ENCODE results near the gene DGKI. TPM values are rescaled to one million over a fixed set of nuclear protein-coding genes. Genes with fewer than 3 reads are reported as not detected.

DGKI gene
- total and polyA plus RNA-seq, 2 of the 13 experiments (the other 11 are each of a cell fraction or from before 2014, with no cell fraction given): 0.09 to 0.17 TPM

GRCh38 chr7:137507096-137507495 lies 339.7 kb downstream of the DGKI start:
- in situ Hi-C loops (cut with HindIII; ENCODE audit: extremely low pct_ligation_motif_present, low pct_unique_long_range_greater_than_20kb): no loop called here

More at GRCh38 chr7:137507096-137507495, 339.7 kb downstream of the DGKI start:
- intact Hi-C loops (cut with micrococcal nuclease; ENCODE audit: unreplicated experiment): no loop called here
- H3K4me1 ChIP-seq (ENCODE audit: insufficient read depth, low read length): no peaks in the 10 kb centered on the region
- POLR2A ChIA-PET: no interaction called here
- WGBS (ENCODE audit: low lambda C conversion rate): 0% methylated on average over 2 of the region's 2 CpGs
- no peaks in the 10 kb centered on the region for H3K79me2 ChIP-seq (ENCODE audit: insufficient read depth, low read length)
- FAIRE-seq (no peak), ATAC-seq (no peak), DNase-seq (ENCODE audit: low spot score) (no peak)
- no peaks in the 10 kb centered on the region for H4K20me1 ChIP-seq (ENCODE audit: insufficient read depth, low read length)
- CTCF ChIA-PET (ENCODE audit: low intra/inter-chr PET ratio, low total read pairs): no interaction called here
- TF ChIP-seq GABPA (IDR thresholded peaks at IDR 0.05; ENCODE audit: low read depth, low read length) (no peak), GABPA (CRISPR knock-in tag; IDR thresholded peaks at IDR 0.05; ENCODE audit: low read depth) (no peak), PAX8 (CRISPR knock-in tag; IDR thresholded peaks at IDR 0.05; ENCODE audit: borderline replicate concordance) (no peak), ZNF484 (CRISPR knock-in tag; IDR thresholded peaks at IDR 0.05; ENCODE audit: borderline replicate concordance, low read depth) (no peak), SRSF9 (IDR thresholded peaks at IDR 0.05; ENCODE audit: borderline replicate concordance, insufficient read depth, low read depth, low read length, poor library complexity, severe bottlenecking) (no peak)
- TF ChIP-seq, protein P1, sequence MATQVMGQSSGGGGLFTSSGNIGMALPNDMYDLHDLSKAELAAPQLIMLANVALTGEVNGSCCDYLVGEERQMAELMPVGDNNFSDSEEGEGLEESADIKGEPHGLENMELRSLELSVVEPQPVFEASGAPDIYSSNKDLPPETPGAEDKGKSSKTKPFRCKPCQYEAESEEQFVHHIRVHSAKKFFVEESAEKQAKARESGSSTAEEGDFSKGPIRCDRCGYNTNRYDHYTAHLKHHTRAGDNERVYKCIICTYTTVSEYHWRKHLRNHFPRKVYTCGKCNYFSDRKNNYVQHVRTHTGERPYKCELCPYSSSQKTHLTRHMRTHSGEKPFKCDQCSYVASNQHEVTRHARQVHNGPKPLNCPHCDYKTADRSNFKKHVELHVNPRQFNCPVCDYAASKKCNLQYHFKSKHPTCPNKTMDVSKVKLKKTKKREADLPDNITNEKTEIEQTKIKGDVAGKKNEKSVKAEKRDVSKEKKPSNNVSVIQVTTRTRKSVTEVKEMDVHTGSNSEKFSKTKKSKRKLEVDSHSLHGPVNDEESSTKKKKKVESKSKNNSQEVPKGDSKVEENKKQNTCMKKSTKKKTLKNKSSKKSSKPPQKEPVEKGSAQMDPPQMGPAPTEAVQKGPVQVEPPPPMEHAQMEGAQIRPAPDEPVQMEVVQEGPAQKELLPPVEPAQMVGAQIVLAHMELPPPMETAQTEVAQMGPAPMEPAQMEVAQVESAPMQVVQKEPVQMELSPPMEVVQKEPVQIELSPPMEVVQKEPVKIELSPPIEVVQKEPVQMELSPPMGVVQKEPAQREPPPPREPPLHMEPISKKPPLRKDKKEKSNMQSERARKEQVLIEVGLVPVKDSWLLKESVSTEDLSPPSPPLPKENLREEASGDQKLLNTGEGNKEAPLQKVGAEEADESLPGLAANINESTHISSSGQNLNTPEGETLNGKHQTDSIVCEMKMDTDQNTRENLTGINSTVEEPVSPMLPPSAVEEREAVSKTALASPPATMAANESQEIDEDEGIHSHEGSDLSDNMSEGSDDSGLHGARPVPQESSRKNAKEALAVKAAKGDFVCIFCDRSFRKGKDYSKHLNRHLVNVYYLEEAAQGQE (IDR thresholded peaks at IDR 0.05; ENCODE audit: borderline replicate concordance in 1 of 2, low read depth in 1 of 2, low read length in 2 of 2): no peak
- no peak overlapping the region for H3K9ac ChIP-seq (ENCODE audit: insufficient read depth, low read depth, low read length)
- no peak overlapping the region for H3K27ac ChIP-seq (ENCODE audit: extremely low read length, insufficient read depth, low read length)
- no peaks in the 10 kb centered on the region for H3K36me3 ChIP-seq (replicated peaks in 1 of 2; ENCODE audit: control insufficient read depth in 1 of 2, insufficient read depth in 2 of 2, low read length in 2 of 2)
- no peaks in the 10 kb centered on the region for H3K9me3 ChIP-seq (ENCODE audit: low read length)
- H3K27me3 ChIP-seq (ENCODE audit: control insufficient read depth in 1 of 2, insufficient read depth in 2 of 2, low read length in 2 of 2): no peaks in the 10 kb centered on the region
- H3K4me3 ChIP-seq (replicated peaks in 1 of 3; ENCODE audit: insufficient read depth in 1 of 3, low read depth in 2 of 3, low read length in 3 of 3): no peak overlapping the region
- H2AFZ ChIP-seq (ENCODE audit: low read length): no peak overlapping the region
- H3K4me2 ChIP-seq (ENCODE audit: low read depth, low read length): no peak overlapping the region
- no TSS peak for BruUV-seq (replicated peaks)
